Suprapubic skin (tissue), 3 donors: ENCODE measurements around the gene DISC1.

ENCODE experiments used
- CTCF ChIP-seq, 2 donors: fragments of 200-600 bp in 1 of 2; fragments of 450-650 bp in 1 of 2; sonication (generic) in 1 of 2; IDR thresholded peaks; one replicate each; pipeline ENCODE4 v1.5.1; 2016 to 2019; ENCODE audit warnings: antibody characterized with exemption in 2 of 2, mild to moderate bottlenecking in 1 of 2, moderate library complexity in 1 of 2
- POLR2AphosphoS5 ChIP-seq, 3 donors: sonication (generic); formaldehyde crosslinking; IDR thresholded peaks; one replicate each; pipeline ENCODE4 v1.6.1; 2017; ENCODE audit warnings: antibody characterized with exemption in 3 of 3

- TF ChIP-seq CTCF (IDR thresholded peaks at IDR 0.05) (no peak), POLR2AphosphoS5 (IDR thresholded peaks at IDR 0.05) (no peak)
Observed at GRCh38 chr1:231699784-231700183, 73.2 kb downstream of the DISC1 start.
